Measurements from ENCODE around the gene FOXK1. TPM values are rescaled to one million over a fixed set of nuclear protein-coding genes. Genes with fewer than 3 reads are reported as not detected.

Gene FOXK1
- total and polyA plus RNA-seq, 2 experiments from 2014 or later = 2.3 to 12.7 TPM

DNA sequence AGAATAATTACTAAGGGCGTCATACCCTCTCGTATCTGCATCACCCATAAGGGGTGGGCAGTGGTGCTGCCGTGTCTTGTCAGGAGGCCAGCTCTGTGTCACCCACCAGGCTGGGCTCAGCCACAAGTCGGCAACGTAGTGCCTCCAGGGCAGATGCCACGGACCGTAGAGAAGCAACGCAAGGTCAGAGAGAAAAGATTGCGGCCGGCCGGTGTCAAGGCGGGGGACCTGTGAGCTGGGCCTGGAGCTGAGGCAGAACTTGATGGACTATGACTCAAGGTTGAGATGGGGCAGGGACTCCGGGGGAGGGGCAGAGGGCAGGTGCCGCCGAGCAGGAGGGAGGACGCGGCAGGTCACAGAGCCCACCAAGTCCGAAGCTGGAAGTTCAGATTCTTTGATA is 29.5 kb downstream of the FOXK1 start (continued):
- TF ChIP-seq, protein P1, sequence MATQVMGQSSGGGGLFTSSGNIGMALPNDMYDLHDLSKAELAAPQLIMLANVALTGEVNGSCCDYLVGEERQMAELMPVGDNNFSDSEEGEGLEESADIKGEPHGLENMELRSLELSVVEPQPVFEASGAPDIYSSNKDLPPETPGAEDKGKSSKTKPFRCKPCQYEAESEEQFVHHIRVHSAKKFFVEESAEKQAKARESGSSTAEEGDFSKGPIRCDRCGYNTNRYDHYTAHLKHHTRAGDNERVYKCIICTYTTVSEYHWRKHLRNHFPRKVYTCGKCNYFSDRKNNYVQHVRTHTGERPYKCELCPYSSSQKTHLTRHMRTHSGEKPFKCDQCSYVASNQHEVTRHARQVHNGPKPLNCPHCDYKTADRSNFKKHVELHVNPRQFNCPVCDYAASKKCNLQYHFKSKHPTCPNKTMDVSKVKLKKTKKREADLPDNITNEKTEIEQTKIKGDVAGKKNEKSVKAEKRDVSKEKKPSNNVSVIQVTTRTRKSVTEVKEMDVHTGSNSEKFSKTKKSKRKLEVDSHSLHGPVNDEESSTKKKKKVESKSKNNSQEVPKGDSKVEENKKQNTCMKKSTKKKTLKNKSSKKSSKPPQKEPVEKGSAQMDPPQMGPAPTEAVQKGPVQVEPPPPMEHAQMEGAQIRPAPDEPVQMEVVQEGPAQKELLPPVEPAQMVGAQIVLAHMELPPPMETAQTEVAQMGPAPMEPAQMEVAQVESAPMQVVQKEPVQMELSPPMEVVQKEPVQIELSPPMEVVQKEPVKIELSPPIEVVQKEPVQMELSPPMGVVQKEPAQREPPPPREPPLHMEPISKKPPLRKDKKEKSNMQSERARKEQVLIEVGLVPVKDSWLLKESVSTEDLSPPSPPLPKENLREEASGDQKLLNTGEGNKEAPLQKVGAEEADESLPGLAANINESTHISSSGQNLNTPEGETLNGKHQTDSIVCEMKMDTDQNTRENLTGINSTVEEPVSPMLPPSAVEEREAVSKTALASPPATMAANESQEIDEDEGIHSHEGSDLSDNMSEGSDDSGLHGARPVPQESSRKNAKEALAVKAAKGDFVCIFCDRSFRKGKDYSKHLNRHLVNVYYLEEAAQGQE (IDR thresholded peaks at IDR 0.05; ENCODE audit: unreplicated experiment) = no peak

DNA sequence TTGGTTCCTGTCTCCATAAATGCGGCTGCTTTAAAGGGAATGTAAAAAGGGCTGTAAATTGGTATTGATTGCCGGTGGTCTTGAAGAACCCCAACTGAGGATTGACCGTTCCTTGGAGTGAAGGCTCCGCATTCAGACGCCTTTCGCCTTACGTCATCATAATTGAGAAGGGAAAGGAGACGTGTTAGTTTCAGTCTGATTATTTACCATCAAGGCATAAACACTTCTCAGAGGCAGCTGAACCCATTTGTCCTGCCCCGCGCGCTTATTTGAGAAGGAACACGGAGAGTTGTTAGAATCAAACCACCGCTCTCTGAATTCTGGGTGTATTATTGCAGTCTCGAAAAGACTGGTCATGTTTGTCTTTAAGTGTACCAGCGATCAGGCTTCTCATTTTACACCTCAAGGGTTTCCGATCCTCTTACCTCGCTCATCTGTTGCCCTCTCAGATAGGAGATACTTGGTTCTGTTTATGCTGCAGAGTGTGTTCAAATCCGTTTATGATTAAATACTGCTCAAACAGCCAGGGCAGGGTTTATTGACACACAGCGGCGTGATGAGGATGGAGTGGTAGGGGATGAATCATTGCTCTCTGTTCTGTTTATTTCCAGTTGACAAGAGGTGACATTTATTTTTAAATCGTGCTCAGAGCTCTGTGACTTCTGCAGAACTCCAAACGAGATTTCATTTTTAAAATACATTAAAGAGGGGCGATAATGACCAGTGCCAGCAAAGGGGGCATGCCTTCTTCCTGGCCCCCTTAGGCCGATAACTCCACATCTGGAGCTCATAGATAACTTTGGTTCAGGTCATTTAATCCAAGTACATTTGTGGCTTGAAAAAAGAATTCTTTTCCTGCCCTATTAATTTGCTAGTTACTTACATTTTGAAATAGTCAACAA is 30.4 kb downstream of the FOXK1 start:
- Histone ChIP-seq H3K4me2 (no peak overlapping the region), H4K20me1 (replicated peaks; ENCODE audit: insufficient read depth) (peaks cover 82% of the 10 kb centered on the region), H3K9me2 (ENCODE audit: insufficient read depth) (no peaks in the 10 kb centered on the region), H3F3A (replicated peaks; ENCODE audit: low read depth) (no peaks in the 10 kb centered on the region), H3K79me2 (replicated peaks; ENCODE audit: insufficient read depth) (peaks cover 31% of the 10 kb centered on the region), H3K27ac (ENCODE audit: low read depth) (no peak overlapping the region), H3K4me1 (ENCODE audit: insufficient read depth) (peaks cover 9% of the 10 kb centered on the region; the same call in 1 of the 2 replicates), H2AFZ (no peak overlapping the region), H3K4me3 (no peak overlapping the region), H3K27me3 (ENCODE audit: insufficient read depth) (peaks cover 48% of the 10 kb centered on the region), H3K36me3 (ENCODE audit: insufficient read depth) (no peaks in the 10 kb centered on the region)
- ATAC-seq = no peak
- DNase-seq (ENCODE audit: low spot score) = no peak
- Mint-ChIP-seq H3K27ac (no peak overlapping the region), H3K36me3 (ENCODE audit: low read depth) (peaks cover 6% of the 10 kb centered on the region; the same call in 2 of the 3 replicates), H3K4me3 (no peak overlapping the region), H3K27me3 (ENCODE audit: insufficient read depth, low read depth, poor library complexity) (peaks cover 80% of the 10 kb centered on the region), H3K9me3 (peaks cover 12% of the 10 kb centered on the region; the same call in 2 of the 3 replicates), H3K4me1 (peaks cover 22% of the 10 kb centered on the region)
- TF ChIP-seq, protein P2, sequence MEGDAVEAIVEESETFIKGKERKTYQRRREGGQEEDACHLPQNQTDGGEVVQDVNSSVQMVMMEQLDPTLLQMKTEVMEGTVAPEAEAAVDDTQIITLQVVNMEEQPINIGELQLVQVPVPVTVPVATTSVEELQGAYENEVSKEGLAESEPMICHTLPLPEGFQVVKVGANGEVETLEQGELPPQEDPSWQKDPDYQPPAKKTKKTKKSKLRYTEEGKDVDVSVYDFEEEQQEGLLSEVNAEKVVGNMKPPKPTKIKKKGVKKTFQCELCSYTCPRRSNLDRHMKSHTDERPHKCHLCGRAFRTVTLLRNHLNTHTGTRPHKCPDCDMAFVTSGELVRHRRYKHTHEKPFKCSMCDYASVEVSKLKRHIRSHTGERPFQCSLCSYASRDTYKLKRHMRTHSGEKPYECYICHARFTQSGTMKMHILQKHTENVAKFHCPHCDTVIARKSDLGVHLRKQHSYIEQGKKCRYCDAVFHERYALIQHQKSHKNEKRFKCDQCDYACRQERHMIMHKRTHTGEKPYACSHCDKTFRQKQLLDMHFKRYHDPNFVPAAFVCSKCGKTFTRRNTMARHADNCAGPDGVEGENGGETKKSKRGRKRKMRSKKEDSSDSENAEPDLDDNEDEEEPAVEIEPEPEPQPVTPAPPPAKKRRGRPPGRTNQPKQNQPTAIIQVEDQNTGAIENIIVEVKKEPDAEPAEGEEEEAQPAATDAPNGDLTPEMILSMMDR (conservative IDR thresholded peaks at IDR 0.05; ENCODE audit: low read depth in 2 of 2) = no peak
- TF ChIP-seq, protein P1 (IDR thresholded peaks at IDR 0.05; ENCODE audit: unreplicated experiment) = no peak
- no peak for TF ChIP-seq CREB1 (CRISPR knock-in tag; IDR thresholded peaks at IDR 0.05; ENCODE audit: low read depth)
- no peak for TF ChIP-seq ZNF331 (CRISPR knock-in tag; IDR thresholded peaks at IDR 0.05; ENCODE audit: low read depth)
- no peak for TF ChIP-seq EZH2phosphoT487 (IDR thresholded peaks at IDR 0.05; ENCODE audit: unreplicated experiment)
- TF ChIP-seq NANOG (IDR thresholded peaks at IDR 0.05; ENCODE audit: borderline replicate concordance) = no peak
- no peak for TF ChIP-seq POLR2AphosphoS5 (IDR thresholded peaks at IDR 0.05; ENCODE audit: low read depth)
- TF ChIP-seq EZH2 (IDR thresholded peaks at IDR 0.05; ENCODE audit: low read depth, unreplicated experiment) = no peak
